ENCODE measurements around the gene GRHL1.

GRHL1 gene

GRCh38 chr2:9975328-9975727, 23.8 kb downstream of the GRHL1 start:
- DNase-seq (ENCODE audit: extremely low read depth, low read depth), result no peak
- TF ChIP-seq CTCF (IDR thresholded peaks at IDR 0.05; ENCODE audit: low read depth, low read length, missing control alignments), result no peak
- no peak overlapping the region for H3K4me3 ChIP-seq (replicated peaks; ENCODE audit: low read depth, low read length)

GRCh38 chr2:9975805-9976447, 24.4 kb downstream of the GRHL1 start:
- no peak overlapping the region for H3K4me3 ChIP-seq (replicated peaks; ENCODE audit: low read depth, low read length)
- no peak for TF ChIP-seq CTCF (IDR thresholded peaks at IDR 0.05; ENCODE audit: low read depth, low read length, missing control alignments)
- peak; percentile 97 for DNase-seq (ENCODE audit: extremely low read depth, low read depth)

GRCh38 chr2:9979977-9980376, 28.5 kb downstream of the GRHL1 start:
- no peak for DNase-seq (ENCODE audit: extremely low read depth, low read depth)
- no peak overlapping the region for H3K4me3 ChIP-seq (replicated peaks; ENCODE audit: low read depth, low read length)
- no peak for TF ChIP-seq CTCF (IDR thresholded peaks at IDR 0.05; ENCODE audit: low read depth, low read length, missing control alignments)

- no peak overlapping the region for H3K4me3 ChIP-seq (replicated peaks; ENCODE audit: low read depth, low read length)
- no peak for TF ChIP-seq CTCF (IDR thresholded peaks at IDR 0.05; ENCODE audit: low read depth, low read length, missing control alignments)
Observed at GRCh38 chr2:9980520-9980919, 29.0 kb downstream of the GRHL1 start.

GRCh38 chr2:9981655-9982054, 30.2 kb downstream of the GRHL1 start:
- H3K4me3 ChIP-seq (replicated peaks; ENCODE audit: low read depth, low read length), result no peak overlapping the region
- no peak for TF ChIP-seq CTCF (IDR thresholded peaks at IDR 0.05; ENCODE audit: low read depth, low read length, missing control alignments)
- no peak for DNase-seq (ENCODE audit: extremely low read depth, low read depth)

More at GRCh38 chr2:9980520-9980919, 29.0 kb downstream of the GRHL1 start:
- no peak for DNase-seq (ENCODE audit: extremely low read depth, low read depth)

GRCh38 chr2:9982248-9982647, 30.8 kb downstream of the GRHL1 start:
- no peak overlapping the region for H3K4me3 ChIP-seq (replicated peaks; ENCODE audit: low read depth, low read length)
- no peak for TF ChIP-seq CTCF (IDR thresholded peaks at IDR 0.05; ENCODE audit: low read depth, low read length, missing control alignments)
- peak; percentile 97 for DNase-seq (ENCODE audit: extremely low read depth, low read depth)

- DNase-seq (ENCODE audit: extremely low read depth, low read depth), result no peak
- TF ChIP-seq CTCF (IDR thresholded peaks at IDR 0.05; ENCODE audit: low read depth, low read length, missing control alignments), result no peak
- H3K4me3 ChIP-seq (replicated peaks; ENCODE audit: low read depth, low read length), result no peak overlapping the region
Observed at GRCh38 chr2:9982891-9983290, 31.4 kb downstream of the GRHL1 start.
